HCT116 (cell line): ENCODE measurements around the gene LCOR.

Experiments used
- EGR1 ChIP-seq: IDR thresholded peaks from 2 replicates; pipeline ENCODE4 v1.6.1; 2012; ENCODE audit warnings: low read depth
- EZH2 ChIP-seq: fragments of 200-600 bp; sonication (generic); IDR thresholded peaks from 2 replicates; pipeline ENCODE4 v1.6.1; 2017; ENCODE audit warnings: antibody characterized with exemption, mixed run types
- EZH2phosphoT487 ChIP-seq: fragments of 200-600 bp; IDR thresholded peaks from 2 replicates; pipeline ENCODE4 v1.6.1; 2018; ENCODE audit warnings: antibody characterized with exemption, borderline replicate concordance
- POLR2A ChIP-seq: IDR thresholded peaks from 2 replicates; pipeline ENCODE4 v1.7.0; 2011; ENCODE audit warnings: borderline replicate concordance; ENCODE audit not compliant: insufficient read depth, insufficient read length; ENCODE audit errors: extremely low read depth
- REST ChIP-seq: IDR thresholded peaks from 2 replicates; pipeline ENCODE4 v1.6.1; 2012; ENCODE audit warnings: low read depth
- SIN3A ChIP-seq: IDR thresholded peaks from 2 replicates; pipeline ENCODE4 v1.6.1; 2012; ENCODE audit warnings: low read depth
- TF ChIP-seq, protein P1 (sequence below), 3 experiments: fragments of 200-600 bp in 1 of 3; sonication (generic) in 1 of 3; IDR thresholded peaks in 2 of 3; conservative IDR thresholded peaks in 1 of 3; 2 replicates each; pipeline ENCODE4 v1.5.1; 2012 to 2017; ENCODE audit warnings: low read depth in 2 of 3, low read length in 2 of 3, antibody characterized with exemption in 1 of 3, borderline replicate concordance in 1 of 3, control low read depth in 1 of 3, mild to moderate bottlenecking in 1 of 3, mixed read lengths in 1 of 3, mixed run types in 1 of 3, moderate library complexity in 1 of 3; ENCODE audit not compliant: insufficient read depth in 1 of 3

GRCh38 chr10:96842896-96843723, 11.0 kb downstream of the LCOR start:
- TF ChIP-seq, protein P1, sequence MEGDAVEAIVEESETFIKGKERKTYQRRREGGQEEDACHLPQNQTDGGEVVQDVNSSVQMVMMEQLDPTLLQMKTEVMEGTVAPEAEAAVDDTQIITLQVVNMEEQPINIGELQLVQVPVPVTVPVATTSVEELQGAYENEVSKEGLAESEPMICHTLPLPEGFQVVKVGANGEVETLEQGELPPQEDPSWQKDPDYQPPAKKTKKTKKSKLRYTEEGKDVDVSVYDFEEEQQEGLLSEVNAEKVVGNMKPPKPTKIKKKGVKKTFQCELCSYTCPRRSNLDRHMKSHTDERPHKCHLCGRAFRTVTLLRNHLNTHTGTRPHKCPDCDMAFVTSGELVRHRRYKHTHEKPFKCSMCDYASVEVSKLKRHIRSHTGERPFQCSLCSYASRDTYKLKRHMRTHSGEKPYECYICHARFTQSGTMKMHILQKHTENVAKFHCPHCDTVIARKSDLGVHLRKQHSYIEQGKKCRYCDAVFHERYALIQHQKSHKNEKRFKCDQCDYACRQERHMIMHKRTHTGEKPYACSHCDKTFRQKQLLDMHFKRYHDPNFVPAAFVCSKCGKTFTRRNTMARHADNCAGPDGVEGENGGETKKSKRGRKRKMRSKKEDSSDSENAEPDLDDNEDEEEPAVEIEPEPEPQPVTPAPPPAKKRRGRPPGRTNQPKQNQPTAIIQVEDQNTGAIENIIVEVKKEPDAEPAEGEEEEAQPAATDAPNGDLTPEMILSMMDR (IDR thresholded peaks at IDR 0.05 in 2 of 3, conservative IDR thresholded peaks at IDR 0.05 in 1 of 3; ENCODE audit: borderline replicate concordance in 1 of 3, insufficient read depth in 1 of 3, low read depth in 2 of 3, low read length in 2 of 3), result no peak
- TF ChIP-seq SIN3A (no peak), REST (no peak), EGR1 (no peak), POLR2A (no peak), EZH2 (no peak), EZH2phosphoT487 (no peak)
